Upper lobe of left lung (tissue), 4 donors: Measurements from ENCODE around the gene PTPRF.

ENCODE experiments used
- CTCF ChIP-seq, 6 experiments: fragments of 450-650 bp in 4 of 6; fragments of 200-600 bp in 2 of 6; sonication (generic) in 2 of 6; IDR thresholded peaks; one replicate each; pipeline ENCODE4 v1.5.1; 2016 to 2019; ENCODE audit warnings: antibody characterized with exemption in 6 of 6
- POLR2A ChIP-seq, 4 donors: fragments of 450-650 bp; IDR thresholded peaks; one replicate each; pipeline ENCODE4 v1.5.1; 2016 to 2017; ENCODE audit warnings: antibody characterized with exemption in 4 of 4, mild to moderate bottlenecking in 2 of 4

GRCh38 chr1:43521756-43522155 is 8.9 kb upstream of the PTPRF start:
- TF ChIP-seq POLR2A (IDR thresholded peaks at IDR 0.05) = no peak
- no peak for TF ChIP-seq CTCF (IDR thresholded peaks at IDR 0.05)
